ENCODE data around the gene JAM3.
"Not testable (repeated sequence)": the region's sequence is repeated elsewhere in the genome, so short reads cannot be mapped to it uniquely, and the experiment has no call there.

The JAM3 gene

GRCh38 chr11:134101282-134101681 is 32.4 kb downstream of the JAM3 start:
- no peak for DNase-seq (ENCODE audit: low spot score)

- no peak for DNase-seq (ENCODE audit: low spot score)
Observed at GRCh38 chr11:134110252-134110815, 41.5 kb downstream of the JAM3 start.

- not testable (repeated sequence) for DNase-seq (ENCODE audit: low spot score)
Observed at GRCh38 chr11:134113787-134114186, 44.9 kb downstream of the JAM3 start.

- no peak for DNase-seq (ENCODE audit: low spot score)
Observed at GRCh38 chr11:134116210-134116609, 47.3 kb downstream of the JAM3 start.

GRCh38 chr11:134118006-134118405 is 49.1 kb downstream of the JAM3 start:
- DNase-seq (ENCODE audit: low spot score): no peak

- no peak for DNase-seq (ENCODE audit: low spot score)
Observed at GRCh38 chr11:134119094-134119493, 50.2 kb downstream of the JAM3 start.

- no peak for DNase-seq (ENCODE audit: low spot score)
Observed at GRCh38 chr11:134120143-134120850, 51.4 kb downstream of the JAM3 start.

- DNase-seq (ENCODE audit: low spot score): no peak
Observed at GRCh38 chr11:134120921-134121526, 52.2 kb downstream of the JAM3 start.

- no peak for DNase-seq (ENCODE audit: low spot score)
Observed at GRCh38 chr11:134124660-134125451, 56.0 kb downstream of the JAM3 start.

- DNase-seq (ENCODE audit: low spot score): no peak
Observed at GRCh38 chr11:134125507-134125906, 56.6 kb downstream of the JAM3 start.

GRCh38 chr11:134126217-134126822 is 57.4 kb downstream of the JAM3 start:
- DNase-seq (ENCODE audit: low spot score): no peak

- DNase-seq (ENCODE audit: low spot score): no peak
Observed at GRCh38 chr11:134131628-134132244, 62.9 kb downstream of the JAM3 start.

- no peak for DNase-seq (ENCODE audit: low spot score)
Observed at GRCh38 chr11:134132808-134133207, 63.9 kb downstream of the JAM3 start.

GRCh38 chr11:134134167-134134566 is 65.3 kb downstream of the JAM3 start:
- no peak for DNase-seq (ENCODE audit: low spot score)

- no peak for DNase-seq (ENCODE audit: low spot score)
Observed at GRCh38 chr11:134138376-134138775, 69.5 kb downstream of the JAM3 start.

- no peak for DNase-seq (ENCODE audit: low spot score)
Observed at GRCh38 chr11:134139303-134139872, 70.5 kb downstream of the JAM3 start.

GRCh38 chr11:134139873-134140331 is 71.0 kb downstream of the JAM3 start:
- DNase-seq (ENCODE audit: low spot score): peak; percentile 25

GRCh38 chr11:134140961-134141490 is 72.2 kb downstream of the JAM3 start:
- no peak for DNase-seq (ENCODE audit: low spot score)

GRCh38 chr11:134142536-134142935 is 73.7 kb downstream of the JAM3 start:
- no peak for DNase-seq (ENCODE audit: low spot score)

GRCh38 chr11:134143801-134144200 is 74.9 kb downstream of the JAM3 start:
- DNase-seq (ENCODE audit: low spot score): no peak

- DNase-seq (ENCODE audit: low spot score): no peak
Observed at GRCh38 chr11:134144744-134145143, 75.9 kb downstream of the JAM3 start.

Data from LoVo (cell line).